Natural killer cell (primary cell): Measurements from ENCODE around the gene OR4F6. TPM values are rescaled to one million over a fixed set of nuclear protein-coding genes. Genes with fewer than 3 reads are reported as not detected.

Source experiments
- ATAC-seq, 3 donors: fragments of 150-1000 bp in 2 of 3; fragments of 200-7000 bp in 1 of 3; cut with Tn5 transposase; 1 replicate in 1 of 3; 2 replicates in 2 of 3; pipeline ENCODE4 v1.10.0; 2021; ENCODE audit warnings: mild to moderate bottlenecking in 2 of 3, moderate library complexity in 2 of 3
- DNase-seq, 2 donors: peaks; one replicate each; pipeline versions ENCODE4 v3.0.0 to v3.0.0-alpha.2; 2013 to 2021; ENCODE audit warnings: mixed read lengths in 1 of 2
- H3K27ac ChIP-seq: one replicate; pipeline ENCODE4 v1.5.1; 2013; ENCODE audit warnings: mild to moderate bottlenecking, low read length
- H3K27me3 ChIP-seq: one replicate; pipeline ENCODE4 v1.6.1; 2013; ENCODE audit warnings: low read length; ENCODE audit not compliant: control insufficient read depth, insufficient read depth
- H3K36me3 ChIP-seq: one replicate; pipeline ENCODE4 v1.6.1; 2013; ENCODE audit warnings: low read length; ENCODE audit not compliant: control insufficient read depth, insufficient read depth
- H3K4me1 ChIP-seq: one replicate; pipeline ENCODE4 v1.6.1; 2013; ENCODE audit warnings: low read length; ENCODE audit not compliant: control insufficient read depth, insufficient read depth
- H3K4me3 ChIP-seq: one replicate; pipeline ENCODE4 v1.5.1; 2013; ENCODE audit warnings: low read length
- H3K9me3 ChIP-seq: one replicate; pipeline ENCODE4 v1.6.1; 2013; ENCODE audit warnings: low read length; ENCODE audit not compliant: control insufficient read depth, insufficient read depth
- H3K27ac Mint-ChIP-seq, 2 donors: one replicate each; pipeline ENCODE4 v1.8.0; 2022; ENCODE audit warnings: mild to moderate bottlenecking in 2 of 2, mixed read lengths in 2 of 2, moderate library complexity in 1 of 2
- H3K27me3 Mint-ChIP-seq, 2 donors: one replicate each; pipeline ENCODE4 v1.8.0; 2022; ENCODE audit warnings: low read depth in 2 of 2, mixed read lengths in 2 of 2
- H3K36me3 Mint-ChIP-seq: one replicate; pipeline ENCODE4 v1.8.0; 2022; ENCODE audit warnings: mixed read lengths
- H3K4me1 Mint-ChIP-seq, 2 donors: one replicate each; pipeline ENCODE4 v1.8.0; 2022; ENCODE audit warnings: mixed read lengths in 2 of 2
- H3K4me3 Mint-ChIP-seq: one replicate; pipeline ENCODE4 v1.8.0; 2022; ENCODE audit warnings: mild to moderate bottlenecking, moderate library complexity, mixed read lengths
- H3K9me3 Mint-ChIP-seq, 2 donors: one replicate each; pipeline ENCODE4 v1.8.0; 2022; ENCODE audit warnings: mixed read lengths in 2 of 2
- CTCF ChIP-seq: fragments of 200-600 bp; IDR thresholded peaks from one replicate; pipeline ENCODE4 v1.8.0; 2022; ENCODE audit warnings: antibody characterized with exemption
- WGBS: methylation state at CpG from one replicate; pipeline ENCODE4 v1.1.7; 2013; ENCODE audit warnings: missing lambda C conversion rate; ENCODE audit not compliant: insufficient coverage; 5-methylcytosine and 5-hydroxymethylcytosine counted together
- intact Hi-C: fragments of 100-400 bp; cut with micrococcal nuclease; formaldehyde crosslinking; loops from one replicate; pipeline ENCODE4 v1.14.2; 2022
- total RNA-seq, 4 donors: library from RNA; stranded (reverse); fragments of 120-200 nt in 1 of 4; gene quantifications; one replicate each; pipeline versions ENCODE4 v1.2.3 to v1.2.4, GENCODE V29; 2013 to 2022

The OR4F6 gene
- total RNA-seq, 3 donors from 2014 or later (not counting 1 experiment from before 2014, with no cell fraction given) = not detected

- TF ChIP-seq CTCF = no peak
- Mint-ChIP-seq H3K4me3 (no peak overlapping the region), H3K4me1 (no peaks in the 10 kb centered on the region), H3K36me3 (no peaks in the 10 kb centered on the region), H3K27me3 (peaks cover 22 to 51% of the 10 kb centered on the region in 2 donors), H3K9me3 (no peaks in the 10 kb centered on the region), H3K27ac (no peak overlapping the region)
- ATAC-seq = no peak
- no peaks in the 10 kb centered on the region for H3K36me3 ChIP-seq
- 81% methylated on average over 8 of the region's 10 CpGs for WGBS
- DNase-seq = no peak
- intact Hi-C loops = no loop called here
- H3K27ac ChIP-seq = no peak overlapping the region
- no peaks in the 10 kb centered on the region for H3K9me3 ChIP-seq
- H3K27me3 ChIP-seq = peaks cover 2% of the 10 kb centered on the region
- no peaks in the 10 kb centered on the region for H3K4me1 ChIP-seq
- no peak overlapping the region for H3K4me3 ChIP-seq
Observed at GRCh38 chr15:101807345-101807945, 4.1 kb downstream of the OR4F6 start.

DNA sequence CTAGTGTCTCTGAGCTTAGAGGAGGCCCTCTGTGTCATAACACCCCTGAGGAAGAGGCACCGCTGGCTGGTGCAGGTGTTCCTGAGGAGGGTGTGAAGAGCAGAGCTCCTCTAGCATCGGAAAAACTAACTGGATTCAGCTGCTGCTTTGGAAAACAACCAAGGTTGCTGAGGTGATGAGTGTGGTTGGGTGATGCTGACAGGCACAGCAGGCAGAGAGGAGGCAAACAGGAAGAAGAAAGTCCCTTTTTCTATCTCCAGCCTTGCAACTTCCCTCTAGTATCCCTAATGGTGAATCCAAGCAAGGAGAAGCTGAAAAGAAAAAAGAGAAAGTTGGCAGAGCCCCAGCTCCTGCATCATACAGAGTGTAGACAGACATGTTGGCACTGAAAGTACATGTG, 4.9 kb downstream of the OR4F6 start:
- Histone ChIP-seq H3K4me1 (no peaks in the 10 kb centered on the region), H3K36me3 (no peaks in the 10 kb centered on the region), H3K4me3 (no peak overlapping the region), H3K9me3 (no peaks in the 10 kb centered on the region), H3K27ac (no peak overlapping the region), H3K27me3 (peaks cover 2% of the 10 kb centered on the region)
- Mint-ChIP-seq H3K9me3 (no peaks in the 10 kb centered on the region), H3K27me3 (peaks cover 22 to 58% of the 10 kb centered on the region in 2 donors), H3K4me3 (no peak overlapping the region), H3K27ac (no peak overlapping the region), H3K36me3 (no peaks in the 10 kb centered on the region), H3K4me1 (no peaks in the 10 kb centered on the region)
- intact Hi-C loops = no loop called here
- TF ChIP-seq CTCF = no peak
- DNase-seq (no peak), ATAC-seq (no peak)
- 66% methylated on average over 2 of the region's 2 CpGs for WGBS

DNA sequence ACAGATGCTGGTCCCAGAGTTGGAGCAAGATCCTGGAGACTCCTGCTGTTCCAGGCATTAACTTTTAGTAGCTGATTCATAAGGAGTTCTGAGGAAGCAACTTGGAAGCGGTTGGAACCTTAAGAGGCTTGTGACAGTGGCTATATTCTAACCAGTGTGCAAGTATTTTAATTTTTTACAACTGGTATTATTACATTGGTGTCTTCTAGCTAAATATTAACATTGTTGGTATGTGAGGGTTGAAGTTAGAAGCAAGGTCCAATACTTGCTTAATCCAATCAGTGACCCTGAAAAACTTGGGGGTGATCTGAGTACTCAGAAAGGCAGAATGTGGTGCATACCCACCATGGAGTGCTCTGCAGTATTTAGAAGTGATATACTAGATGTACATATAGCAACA, 7.1 kb downstream of the OR4F6 start:
- WGBS = 92% methylated on average over 1 of the region's 1 CpG
- Mint-ChIP-seq H3K9me3 (no peaks in the 10 kb centered on the region), H3K4me3 (no peak overlapping the region), H3K27ac (no peak overlapping the region), H3K27me3 (peaks cover 21 to 66% of the 10 kb centered on the region in 2 donors), H3K4me1 (no peaks in the 10 kb centered on the region), H3K36me3 (no peaks in the 10 kb centered on the region)
- Histone ChIP-seq H3K9me3 (no peaks in the 10 kb centered on the region), H3K27me3 (peaks cover 2% of the 10 kb centered on the region), H3K4me3 (no peak overlapping the region), H3K36me3 (no peaks in the 10 kb centered on the region), H3K4me1 (no peaks in the 10 kb centered on the region), H3K27ac (no peak overlapping the region)
- ATAC-seq = no peak
- TF ChIP-seq CTCF = no peak
- DNase-seq = no peak
- intact Hi-C loops = no loop called here

- no peaks in the 10 kb centered on the region for H3K4me1 Mint-ChIP-seq
- Histone ChIP-seq H3K27ac (no peak overlapping the region), H3K4me3 (no peak overlapping the region), H3K36me3 (no peaks in the 10 kb centered on the region), H3K4me1 (no peaks in the 10 kb centered on the region), H3K9me3 (no peaks in the 10 kb centered on the region), H3K27me3 (peaks cover 2% of the 10 kb centered on the region)
- WGBS = 43% methylated on average over 2 of the region's 3 CpGs
- DNase-seq (no peak), ATAC-seq (no peak)
- H3K4me3 Mint-ChIP-seq = no peak overlapping the region
- H3K9me3 Mint-ChIP-seq = no peaks in the 10 kb centered on the region
- H3K27me3 Mint-ChIP-seq = peaks cover 21 to 65% of the 10 kb centered on the region in 2 donors
- H3K27ac Mint-ChIP-seq = no peak overlapping the region
- intact Hi-C loops = no loop called here
- TF ChIP-seq CTCF = no peak
- no peaks in the 10 kb centered on the region for H3K36me3 Mint-ChIP-seq
Observed at GRCh38 chr15:101810876-101811275, 7.6 kb downstream of the OR4F6 start.
